Activated naive CD8-positive, alpha-beta T cell treated with anti-CD3 and anti-CD28 coated beads, Interleukin-2, amount 10 ng/mL, durations not matched to agents 7 days and 5 days (primary cell): ENCODE results near the gene TRAF2. TPM values are rescaled to one million over a fixed set of nuclear protein-coding genes. Genes with fewer than 3 reads are reported as not detected.
A peak's percentile ranks its signal among the peaks of the same experiment; 100 is the strongest.

Experiments used
- ATAC-seq: fragments of 150-1000 bp; cut with Tn5 transposase; one replicate; pipeline ENCODE4 v1.10.0; 2021; ENCODE audit warnings: low read depth, moderate library complexity
- POLR2A ChIA-PET: fragments of 350-600 bp; sonication (Branson Sonifier 250); formaldehyde crosslinking; loops from one replicate; lab custom pipeline; 2021; ENCODE audit warnings: antibody characterized with exemption; lab: Charles Lee
- DNase-seq: peaks from one replicate; pipeline ENCODE4 v3.0.0; 2021
- H3K27ac Mint-ChIP-seq: one replicate; pipeline ENCODE4 v1.8.0; 2022; ENCODE audit warnings: mild to moderate bottlenecking, mixed read lengths
- H3K27me3 Mint-ChIP-seq: one replicate; pipeline ENCODE4 v1.8.0; 2022; ENCODE audit warnings: mild to moderate bottlenecking, moderate library complexity, mixed read lengths
- H3K36me3 Mint-ChIP-seq: one replicate; pipeline ENCODE4 v1.8.0; 2021; ENCODE audit warnings: mild to moderate bottlenecking, mixed read lengths
- H3K4me1 Mint-ChIP-seq: one replicate; pipeline ENCODE4 v1.8.0; 2021; ENCODE audit warnings: mixed read lengths
- H3K4me3 Mint-ChIP-seq: one replicate; pipeline ENCODE4 v1.8.0; 2022; ENCODE audit warnings: mild to moderate bottlenecking, moderate library complexity, mixed read lengths
- H3K9me3 Mint-ChIP-seq: one replicate; pipeline ENCODE4 v1.8.0; 2021; ENCODE audit warnings: mixed read lengths
- total RNA-seq, 2 experiments: library from RNA; stranded (reverse); gene quantifications; one replicate each; pipeline ENCODE4 v1.2.3, GENCODE V29; 2021

Gene TRAF2
- total RNA-seq, 2 experiments from 2014 or later: 44.0 to 52.1 TPM

DNA sequence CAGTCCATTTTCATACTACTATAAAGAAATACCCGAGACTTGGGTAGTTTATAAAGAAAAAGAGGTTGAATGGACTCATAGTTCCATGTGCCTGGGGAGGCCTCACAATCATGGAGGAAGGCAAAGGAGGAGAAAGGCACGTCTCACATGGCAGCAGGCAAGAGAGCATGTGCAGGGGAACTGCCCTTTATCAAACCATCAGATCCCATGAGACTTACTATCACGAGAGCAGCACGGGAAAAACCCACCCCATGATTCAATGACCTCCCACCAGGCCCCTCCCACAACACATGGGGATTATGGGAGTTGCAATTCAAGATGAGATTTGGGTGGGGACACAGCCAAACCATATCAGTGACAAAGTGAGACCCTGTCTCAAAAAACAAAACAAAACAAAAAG, 19.9 kb downstream of the TRAF2 start:
- no peak for ATAC-seq
- Mint-ChIP-seq H3K36me3 (peaks cover 22% of the 10 kb centered on the region), H3K27ac (no peak overlapping the region), H3K4me1 (peaks cover 19% of the 10 kb centered on the region), H3K4me3 (no peak overlapping the region), H3K27me3 (no peaks in the 10 kb centered on the region), H3K9me3 (no peaks in the 10 kb centered on the region)
- POLR2A ChIA-PET: no interaction called here
- DNase-seq: no peak

DNA sequence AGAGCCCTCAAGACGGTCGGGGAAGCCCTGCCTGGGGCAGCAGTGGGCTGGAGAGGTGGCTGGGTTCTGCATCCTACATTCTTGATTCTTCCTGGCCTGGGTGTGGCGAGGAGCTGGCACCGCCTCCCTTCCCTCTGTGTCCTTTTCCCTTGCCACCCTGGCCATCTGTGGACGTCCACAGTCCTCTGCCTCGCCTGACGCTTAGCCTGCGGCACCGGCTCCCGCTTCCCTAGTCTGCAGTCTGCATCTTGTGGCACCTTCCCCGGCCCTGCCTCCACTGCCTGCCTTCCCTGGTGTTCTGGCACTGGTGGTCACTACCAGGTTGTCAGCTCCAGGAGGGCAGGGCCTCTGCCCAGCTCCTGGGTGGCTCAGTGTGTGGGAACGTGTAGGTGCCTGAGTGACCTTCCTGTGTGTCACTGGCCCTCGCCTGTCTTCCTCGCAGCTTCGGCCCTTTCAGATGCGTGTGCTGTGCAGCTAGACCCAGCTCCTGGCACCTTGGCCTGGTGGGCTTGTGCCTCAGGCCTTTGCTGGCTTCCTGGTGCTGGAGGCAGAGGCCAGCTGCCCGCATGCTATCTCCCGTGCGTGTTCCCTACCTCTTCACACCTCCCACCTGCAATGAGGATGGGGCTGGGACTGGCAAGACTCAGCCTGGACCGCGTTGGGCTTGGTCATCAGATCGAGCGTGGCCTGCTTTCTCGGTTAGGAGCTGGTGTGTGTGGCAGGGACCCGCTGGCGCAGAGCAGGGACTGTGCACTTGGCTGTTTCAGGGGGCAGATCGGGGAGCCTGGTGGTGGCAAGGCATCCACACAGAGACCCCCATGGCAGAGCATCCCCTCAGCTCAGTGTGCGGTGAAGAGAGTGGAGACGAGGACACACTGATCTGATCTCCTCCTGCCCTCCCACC, 20.9 kb downstream of the TRAF2 start:
- Mint-ChIP-seq H3K4me1 (peaks cover 10% of the 10 kb centered on the region), H3K36me3 (peaks cover 19% of the 10 kb centered on the region), H3K27ac (peak overlapping the region; percentile 13), H3K27me3 (no peaks in the 10 kb centered on the region), H3K4me3 (no peak overlapping the region), H3K9me3 (no peaks in the 10 kb centered on the region)
- ATAC-seq: no peak
- POLR2A ChIA-PET: interaction anchor here (0.6 kb wide), 1 partner anchor 22 kb away, joined by 3 read pairs; no protein-coding TSS in a partner anchor
- no peak for DNase-seq

DNA sequence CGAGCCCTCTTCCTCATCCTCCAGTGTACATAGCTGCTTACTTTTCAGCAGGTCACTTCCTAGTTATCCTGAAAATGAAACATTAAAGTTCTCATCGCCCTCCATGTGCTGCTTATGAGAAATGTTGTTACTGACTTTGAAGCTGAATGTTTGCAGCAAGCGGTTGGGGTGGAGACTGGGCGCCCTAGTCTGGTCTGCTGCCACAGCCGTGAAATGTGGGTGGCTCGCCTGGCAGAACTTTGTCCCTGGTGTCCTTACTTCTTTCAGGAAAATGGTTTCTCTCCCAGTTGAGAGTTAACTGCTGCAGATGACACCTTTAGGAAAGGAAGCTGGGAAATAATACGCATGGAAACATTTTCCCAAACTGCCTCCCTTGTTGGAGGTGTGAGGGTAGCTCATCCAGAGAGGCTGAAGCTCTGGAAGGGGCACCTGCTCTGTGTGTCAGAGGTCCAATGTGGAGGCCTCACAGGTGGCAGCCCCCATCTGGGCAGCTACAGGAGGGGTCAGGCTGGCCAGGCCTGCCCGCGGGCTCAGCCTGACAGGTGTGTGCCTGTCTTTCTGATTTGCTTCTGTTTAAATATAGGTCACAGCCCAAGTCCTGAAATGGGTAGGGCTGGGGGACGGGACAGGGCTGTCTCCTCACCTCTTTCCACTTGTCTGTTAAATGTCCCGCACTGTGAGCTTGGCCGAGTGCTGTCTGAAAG, 24.0 kb downstream of the TRAF2 start:
- no peaks in the 10 kb centered on the region for H3K9me3 Mint-ChIP-seq
- POLR2A ChIA-PET: interaction anchor here (0.6 to 1.2 kb wide), 3 partner anchors 8 to 76 kb away, joined by 3 to 4 read pairs (median 4); partner anchors contain the start of gene TRAF2
- peaks cover 16% of the 10 kb centered on the region for H3K36me3 Mint-ChIP-seq
- no peak overlapping the region for H3K4me3 Mint-ChIP-seq
- ATAC-seq: no peak
- H3K27me3 Mint-ChIP-seq: no peaks in the 10 kb centered on the region
- DNase-seq: no peak
- peaks cover 2% of the 10 kb centered on the region for H3K4me1 Mint-ChIP-seq
- peak overlapping the region; percentile 67 for H3K27ac Mint-ChIP-seq

DNA sequence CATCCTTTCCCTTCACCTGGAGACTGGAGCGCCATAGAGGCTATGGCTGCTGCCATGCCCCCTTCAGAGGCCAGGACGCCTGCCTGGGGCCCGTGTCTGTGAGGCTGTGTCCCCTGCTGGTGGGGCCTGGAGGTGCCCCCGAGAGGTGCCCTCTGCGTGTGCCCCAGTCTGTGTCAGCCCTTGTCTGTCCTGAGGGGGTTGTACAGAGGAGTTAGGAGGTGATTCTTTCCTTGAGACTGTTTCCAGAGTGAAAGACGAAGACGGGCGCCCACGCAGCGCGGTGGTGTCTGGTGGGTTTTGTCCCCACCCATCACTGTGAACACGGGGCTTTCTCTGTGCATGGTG, 24.6 kb downstream of the TRAF2 start:
- no peaks in the 10 kb centered on the region for H3K27me3 Mint-ChIP-seq
- H3K36me3 Mint-ChIP-seq: peaks cover 17% of the 10 kb centered on the region
- DNase-seq (no peak), ATAC-seq (no peak)
- POLR2A ChIA-PET: interaction anchor here (0.7 to 1.2 kb wide), 2 partner anchors 8 to 39 kb away, joined by 3 to 4 read pairs; no protein-coding TSS in a partner anchor
- no peaks in the 10 kb centered on the region for H3K9me3 Mint-ChIP-seq
- peak overlapping the region; percentile 67 for H3K27ac Mint-ChIP-seq
- no peak overlapping the region for H3K4me3 Mint-ChIP-seq
- H3K4me1 Mint-ChIP-seq: peaks cover 2% of the 10 kb centered on the region

DNA sequence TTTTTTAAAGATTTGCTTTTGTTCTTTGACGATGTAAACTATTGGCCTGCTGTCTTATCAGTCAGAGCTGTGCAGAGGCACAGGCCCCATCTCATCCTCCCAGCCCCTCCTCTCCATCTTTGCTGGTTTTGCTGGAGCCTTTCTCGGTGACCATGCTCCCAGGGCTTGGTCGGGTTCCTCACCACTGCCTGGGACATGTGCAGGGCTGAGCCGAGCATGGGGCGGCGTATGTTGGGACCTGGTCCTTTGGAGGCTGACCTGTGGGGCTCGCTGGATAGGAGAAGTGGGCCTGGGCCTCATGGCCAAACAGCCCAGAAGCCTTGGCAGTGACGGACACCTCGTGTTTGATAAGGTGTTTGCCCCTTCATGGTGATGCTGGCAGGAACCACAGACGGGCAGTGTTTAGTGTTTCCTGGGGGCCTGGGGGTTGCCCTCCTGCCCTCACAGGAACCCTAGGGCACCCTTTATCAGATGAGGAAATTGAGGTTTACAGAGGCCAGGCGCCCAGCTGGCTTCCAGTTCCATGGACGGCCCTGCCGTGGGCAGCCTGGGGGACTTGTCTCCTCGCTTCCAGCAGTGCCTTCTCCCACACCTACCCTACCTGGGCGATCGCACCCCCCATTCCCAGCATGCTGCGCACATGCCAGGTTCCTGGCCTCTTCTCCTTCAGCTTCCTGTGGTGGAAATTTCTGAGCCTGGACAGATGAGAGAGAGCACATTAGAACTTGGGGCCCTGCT, 27.6 kb downstream of the TRAF2 start:
- H3K27ac Mint-ChIP-seq: no peak overlapping the region
- no peaks in the 10 kb centered on the region for H3K4me1 Mint-ChIP-seq
- no peak for ATAC-seq
- H3K36me3 Mint-ChIP-seq: peaks cover 11% of the 10 kb centered on the region
- H3K4me3 Mint-ChIP-seq: no peak overlapping the region
- H3K27me3 Mint-ChIP-seq: no peaks in the 10 kb centered on the region
- no peak for DNase-seq
- POLR2A ChIA-PET: no interaction called here
- no peaks in the 10 kb centered on the region for H3K9me3 Mint-ChIP-seq

DNA sequence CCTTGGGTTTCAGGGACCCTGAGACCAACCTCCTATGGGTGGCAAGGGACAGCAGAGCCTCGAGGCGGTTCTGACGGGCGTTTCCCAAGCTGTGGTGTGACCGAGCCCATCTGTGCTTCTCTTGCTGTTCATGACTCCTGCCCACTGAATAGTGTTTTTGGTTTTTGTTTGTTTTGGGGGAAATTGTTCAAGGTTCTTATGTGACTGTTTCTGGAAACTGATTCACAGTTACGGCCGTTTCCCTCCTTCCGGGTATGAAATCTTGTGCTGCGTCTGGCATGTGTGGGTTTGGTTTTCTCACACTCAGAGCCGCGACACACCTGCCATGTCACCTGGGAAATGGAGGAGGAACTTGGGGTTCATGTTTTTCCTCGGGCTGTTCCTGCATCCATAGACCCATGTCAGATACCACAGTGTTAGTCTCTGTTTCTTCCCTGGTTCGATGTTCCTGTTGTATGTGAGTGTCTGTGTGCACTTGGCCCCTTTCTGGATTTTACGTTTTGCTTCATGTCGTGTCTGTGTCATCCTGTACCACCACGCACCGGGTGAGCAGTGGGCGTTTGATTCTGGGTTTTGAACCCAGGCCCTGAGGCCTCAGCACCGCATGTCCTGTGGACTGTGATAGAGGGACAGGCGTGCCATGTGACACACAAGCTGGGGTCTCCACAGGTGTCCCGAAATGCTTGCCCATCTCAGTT, 29.5 kb downstream of the TRAF2 start:
- POLR2A ChIA-PET: no interaction called here
- H3K4me3 Mint-ChIP-seq: no peak overlapping the region
- H3K4me1 Mint-ChIP-seq: no peaks in the 10 kb centered on the region
- no peaks in the 10 kb centered on the region for H3K9me3 Mint-ChIP-seq
- peaks cover 16% of the 10 kb centered on the region for H3K36me3 Mint-ChIP-seq
- H3K27me3 Mint-ChIP-seq: no peaks in the 10 kb centered on the region
- no peak for DNase-seq
- no peak overlapping the region for H3K27ac Mint-ChIP-seq
- ATAC-seq: no peak

DNA sequence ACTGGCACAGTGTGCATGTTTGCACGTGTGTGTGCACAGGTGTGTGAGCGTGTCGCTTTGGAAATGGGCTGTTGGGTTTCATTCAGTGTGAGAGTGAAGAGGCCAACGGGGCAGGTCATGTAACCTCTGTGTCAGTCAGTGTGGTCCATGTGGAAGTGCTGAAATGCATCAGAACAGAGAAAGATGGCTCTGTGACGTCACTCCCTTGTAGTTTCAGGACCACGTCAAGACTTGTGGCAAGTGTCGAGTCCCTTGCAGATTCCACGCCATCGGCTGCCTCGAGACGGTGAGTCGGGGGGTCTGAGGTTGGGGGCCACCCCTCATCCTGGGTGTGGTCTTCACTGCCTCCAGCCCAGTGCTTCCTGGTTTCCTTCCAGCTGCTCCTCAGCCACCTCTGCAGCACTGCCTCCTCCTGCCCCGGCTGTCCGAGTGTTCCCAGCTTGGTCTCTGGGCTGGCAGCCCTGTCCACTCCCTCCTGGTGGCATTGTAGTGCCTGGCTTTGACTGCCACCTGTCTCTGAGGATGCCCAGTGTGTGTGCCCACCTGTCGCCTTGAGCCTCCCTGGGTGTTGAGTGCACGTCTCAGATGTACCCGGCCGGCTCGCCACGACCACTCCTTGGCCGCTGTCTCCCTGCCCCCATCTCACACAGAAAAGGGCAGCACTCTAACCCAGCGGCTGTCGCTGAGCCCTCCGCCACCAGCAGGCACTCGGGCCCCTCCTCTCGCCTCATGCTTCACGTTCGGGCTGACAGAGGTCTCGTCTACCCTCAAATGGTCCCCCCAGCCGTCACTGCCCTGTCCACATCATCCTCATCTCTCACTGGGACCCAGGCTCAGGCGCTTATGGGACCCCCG, 30.2 kb downstream of the TRAF2 start:
- H3K4me3 Mint-ChIP-seq: no peak overlapping the region
- ATAC-seq: no peak

DNA sequence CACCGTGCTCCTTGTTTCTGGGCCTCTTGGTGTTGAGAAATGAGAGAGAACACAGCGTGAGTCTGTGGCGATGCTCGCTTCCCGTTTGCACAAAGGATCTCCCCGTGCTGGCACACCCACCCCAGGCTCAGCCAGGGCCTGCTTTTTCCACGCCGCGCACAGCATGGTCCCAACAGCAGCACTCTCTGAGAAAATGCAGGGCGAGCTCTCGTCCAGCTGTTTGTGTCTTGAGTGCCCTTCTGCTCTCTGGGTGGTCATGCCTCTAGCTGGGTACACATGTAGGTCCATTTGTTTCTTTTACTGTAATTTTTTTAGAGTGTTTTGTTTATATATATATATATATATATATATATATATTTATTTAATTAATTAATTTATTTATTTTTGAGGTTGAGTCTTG, 31.6 kb downstream of the TRAF2 start:
- no peak overlapping the region for H3K27ac Mint-ChIP-seq
- H3K27me3 Mint-ChIP-seq: no peaks in the 10 kb centered on the region
- H3K4me3 Mint-ChIP-seq: no peak overlapping the region
- DNase-seq (no peak), ATAC-seq (no peak)
- peaks cover 17% of the 10 kb centered on the region for H3K36me3 Mint-ChIP-seq
- POLR2A ChIA-PET: interaction anchor here (1.1 kb wide), 1 partner anchor 24 kb away, joined by 4 read pairs; no protein-coding TSS in a partner anchor
- H3K9me3 Mint-ChIP-seq: no peaks in the 10 kb centered on the region
- H3K4me1 Mint-ChIP-seq: no peaks in the 10 kb centered on the region

More for the DNA sequence above, 30.2 kb downstream of the TRAF2 start:
- H3K27me3 Mint-ChIP-seq: no peaks in the 10 kb centered on the region
- no peak for DNase-seq
- peaks cover 17% of the 10 kb centered on the region for H3K36me3 Mint-ChIP-seq
- POLR2A ChIA-PET: interaction anchor here (1.1 kb wide), 1 partner anchor 23 kb away, joined by 4 read pairs; no protein-coding TSS in a partner anchor
- no peaks in the 10 kb centered on the region for H3K9me3 Mint-ChIP-seq
- no peak overlapping the region for H3K27ac Mint-ChIP-seq
- no peaks in the 10 kb centered on the region for H3K4me1 Mint-ChIP-seq

DNA sequence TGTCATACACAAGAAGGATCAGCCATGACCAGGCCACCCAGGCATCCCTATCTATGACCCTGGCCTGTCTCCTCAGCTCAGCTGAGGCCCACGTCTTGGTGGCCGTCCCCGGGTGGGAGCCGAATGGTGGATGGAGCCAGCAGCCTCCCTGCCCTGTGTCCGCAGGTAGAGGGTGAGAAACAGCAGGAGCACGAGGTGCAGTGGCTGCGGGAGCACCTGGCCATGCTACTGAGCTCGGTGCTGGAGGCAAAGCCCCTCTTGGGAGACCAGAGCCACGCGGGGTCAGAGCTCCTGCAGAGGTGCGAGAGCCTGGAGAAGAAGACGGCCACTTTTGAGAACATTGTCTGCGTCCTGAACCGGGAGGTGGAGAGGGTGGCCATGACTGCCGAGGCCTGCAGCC, 33.8 kb downstream of the TRAF2 start:
- Mint-ChIP-seq H3K4me1 (no peaks in the 10 kb centered on the region), H3K9me3 (no peaks in the 10 kb centered on the region), H3K4me3 (no peak overlapping the region), H3K27me3 (no peaks in the 10 kb centered on the region), H3K36me3 (peaks cover 16% of the 10 kb centered on the region), H3K27ac (no peak overlapping the region)
- no peak for ATAC-seq
- POLR2A ChIA-PET: no interaction called here
- DNase-seq: no peak

DNA sequence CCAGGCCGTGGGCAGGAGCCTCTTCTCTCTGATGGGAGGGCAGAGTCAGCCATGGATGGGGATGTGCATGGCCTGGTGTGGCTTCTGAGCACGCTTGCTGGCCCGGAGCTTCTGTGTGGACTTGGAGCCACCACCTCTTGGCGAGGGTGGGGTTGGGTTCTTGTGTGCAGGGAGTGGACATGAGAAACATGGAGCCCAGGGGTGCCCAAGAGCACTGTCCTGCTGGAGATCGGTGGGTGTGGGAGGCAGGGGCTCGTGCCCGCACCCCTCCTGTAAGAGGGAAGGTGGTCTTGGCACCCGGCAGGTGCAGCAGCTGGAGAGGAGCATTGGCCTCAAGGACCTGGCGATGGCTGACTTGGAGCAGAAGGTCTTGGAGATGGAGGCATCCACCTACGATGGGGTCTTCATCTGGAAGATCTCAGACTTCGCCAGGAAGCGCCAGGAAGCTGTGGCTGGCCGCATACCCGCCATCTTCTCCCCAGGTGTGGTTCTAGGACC, 34.5 kb downstream of the TRAF2 start:
- Mint-ChIP-seq H3K27ac (no peak overlapping the region), H3K27me3 (no peaks in the 10 kb centered on the region), H3K36me3 (peaks cover 13% of the 10 kb centered on the region), H3K4me3 (no peak overlapping the region), H3K9me3 (no peaks in the 10 kb centered on the region), H3K4me1 (no peaks in the 10 kb centered on the region)
- DNase-seq (no peak), ATAC-seq (no peak)
- POLR2A ChIA-PET: no interaction called here

DNA sequence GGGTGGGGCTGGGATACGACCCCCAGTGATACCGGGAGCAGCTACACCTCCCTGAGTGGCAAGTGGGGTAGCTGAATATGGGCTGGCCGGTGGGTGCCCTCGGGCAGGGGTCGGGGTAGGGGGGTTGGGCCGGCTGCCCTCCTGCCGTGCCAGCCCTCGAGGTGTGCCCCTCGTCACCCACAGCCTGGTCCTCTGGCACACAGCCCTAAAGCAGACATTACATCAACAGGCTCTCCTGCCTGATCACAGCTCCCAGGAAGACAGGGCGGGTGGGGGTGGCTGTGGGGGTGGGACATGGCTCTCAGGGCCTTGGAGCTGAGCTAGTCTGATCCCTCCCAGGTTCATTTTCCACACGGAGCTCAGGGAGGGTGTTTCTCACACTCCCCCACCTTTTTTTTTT, 35.0 kb downstream of the TRAF2 start:
- Mint-ChIP-seq H3K4me1 (no peaks in the 10 kb centered on the region), H3K4me3 (no peak overlapping the region), H3K9me3 (no peaks in the 10 kb centered on the region), H3K27me3 (no peaks in the 10 kb centered on the region), H3K27ac (no peak overlapping the region), H3K36me3 (peaks cover 13% of the 10 kb centered on the region)
- no peak for DNase-seq
- no peak for ATAC-seq
- POLR2A ChIA-PET: no interaction called here

DNA sequence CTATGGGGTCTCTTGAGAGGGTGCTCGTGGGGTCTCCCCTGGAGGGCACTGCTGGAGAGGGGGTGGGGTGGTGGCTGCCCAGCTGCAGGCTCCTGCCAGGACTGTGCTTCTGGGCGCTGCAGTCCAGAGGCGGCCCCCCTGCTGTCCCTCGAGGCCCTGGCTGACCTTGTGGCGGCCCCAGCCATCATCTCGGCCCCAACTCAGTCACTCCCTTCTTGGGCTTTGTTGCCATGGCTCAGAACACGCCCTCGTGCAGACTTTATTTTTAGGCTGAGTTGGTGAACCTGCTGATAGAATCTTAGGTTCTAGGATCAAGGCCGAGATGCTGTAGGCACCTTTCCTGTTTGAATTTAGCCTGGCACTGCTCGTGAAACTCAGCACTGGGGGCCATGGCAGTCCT, 35.4 kb downstream of the TRAF2 start:
- Mint-ChIP-seq H3K4me3 (no peak overlapping the region), H3K27me3 (no peaks in the 10 kb centered on the region), H3K4me1 (no peaks in the 10 kb centered on the region), H3K9me3 (no peaks in the 10 kb centered on the region), H3K27ac (no peak overlapping the region), H3K36me3 (peaks cover 13% of the 10 kb centered on the region)
- ATAC-seq (no peak), DNase-seq (no peak)
- POLR2A ChIA-PET: no interaction called here
